Body of pancreas (tissue), 4 donors: ENCODE measurements around the gene VPS13C.

Source experiments
- CTCF ChIP-seq, 7 experiments: fragments of 450-650 bp in 4 of 7; fragments of 200-600 bp in 3 of 7; sonication (generic) in 3 of 7; IDR thresholded peaks; one replicate each; pipeline ENCODE4 v1.5.1; 2016 to 2019; ENCODE audit warnings: antibody characterized with exemption in 7 of 7
- POLR2A ChIP-seq, 3 donors: fragments of 450-650 bp; IDR thresholded peaks; one replicate each; pipeline ENCODE4 v1.6.1; 2016; ENCODE audit warnings: antibody characterized with exemption in 3 of 3, mild to moderate bottlenecking in 2 of 3

DNA sequence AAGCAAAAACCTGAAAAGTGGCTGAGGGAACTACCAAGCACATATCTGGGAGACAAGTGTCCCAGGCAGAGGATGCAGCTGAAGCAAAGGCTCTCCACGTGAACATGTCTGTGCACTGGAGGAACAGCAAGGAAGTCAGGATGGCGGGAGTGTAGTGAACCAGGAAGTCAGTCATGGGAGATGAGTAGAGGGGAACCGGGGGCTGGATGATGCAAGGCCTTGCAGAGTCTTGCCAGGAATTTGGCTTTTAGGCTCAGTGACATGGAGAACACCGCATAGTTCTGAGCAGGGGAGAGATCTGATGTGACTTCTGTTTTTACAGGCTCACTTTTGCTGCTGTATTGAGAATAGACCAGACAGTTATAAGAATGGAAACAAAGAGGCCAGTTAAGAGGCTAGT, 25.5 kb upstream of the VPS13C start:
- TF ChIP-seq CTCF (IDR thresholded peaks at IDR 0.05) (no peak), POLR2A (IDR thresholded peaks at IDR 0.05) (peak in 1 of 3 donors; percentile 9)
